ENCODE results near the gene ARL15. TPM values are rescaled to one million over a fixed set of nuclear protein-coding genes. Genes with fewer than 3 reads are reported as not detected.

The ARL15 gene
- total RNA-seq, 1 experiment from 2014 or later = 0.50 TPM

- Histone ChIP-seq H3F3A (ENCODE audit: insufficient read depth, low read depth) (no peaks in the 10 kb centered on the region), H3K27me3 (ENCODE audit: insufficient read depth, low read depth) (no peaks in the 10 kb centered on the region), H3K4me1 (replicated peaks; ENCODE audit: insufficient read depth) (no peaks in the 10 kb centered on the region), H3K9me2 (ENCODE audit: insufficient read depth) (peaks cover 4% of the 10 kb centered on the region; the same call in 1 of the 2 replicates), H3K27ac (no peak overlapping the region), H3K4me2 (no peak overlapping the region), H3K4me3 (no peak overlapping the region), H3K36me3 (ENCODE audit: low read depth) (no peaks in the 10 kb centered on the region), H3K79me2 (ENCODE audit: low read depth) (no peaks in the 10 kb centered on the region), H3K9me3 (ENCODE audit: insufficient read depth, low read depth) (no peaks in the 10 kb centered on the region), H4K20me1 (ENCODE audit: insufficient read depth) (no peaks in the 10 kb centered on the region), H2AFZ (no peak overlapping the region)
- TF ChIP-seq EZH2 (IDR thresholded peaks at IDR 0.05; ENCODE audit: low read depth) = no peak
- TF ChIP-seq CTCF (conservative IDR thresholded peaks at IDR 0.05) = no peak
- BruUV-seq (replicated peaks) = no TSS peak
- DNase-seq = no peak
- CTCF ChIA-PET = no interaction called here
- POLR2A ChIA-PET (ENCODE audit: unreplicated experiment) = no interaction called here
- intact Hi-C loops (cut with micrococcal nuclease; ENCODE audit: unreplicated experiment) = no loop called here
These were observed 344.9 kb downstream of the ARL15 start for GRCh38 chr5:53965459-53965858.

GRCh38 chr5:53963958-53964357 lies 346.4 kb downstream of the ARL15 start:
- POLR2A ChIA-PET (ENCODE audit: unreplicated experiment) = no interaction called here
- H3F3A ChIP-seq (ENCODE audit: insufficient read depth, low read depth) = no peaks in the 10 kb centered on the region
- H3K4me1 ChIP-seq (replicated peaks; ENCODE audit: insufficient read depth) = no peaks in the 10 kb centered on the region
- no peak overlapping the region for H3K27ac ChIP-seq
- H3K9me2 ChIP-seq (ENCODE audit: insufficient read depth) = peaks cover 4% of the 10 kb centered on the region; the same call in 1 of the 2 replicates
- no TSS peak for BruUV-seq (replicated peaks)
- H3K4me2 ChIP-seq = no peak overlapping the region
- TF ChIP-seq CTCF (conservative IDR thresholded peaks at IDR 0.05) = no peak
- no peak for TF ChIP-seq EZH2 (IDR thresholded peaks at IDR 0.05; ENCODE audit: low read depth)
- no peak overlapping the region for H3K4me3 ChIP-seq
- no peaks in the 10 kb centered on the region for H3K9me3 ChIP-seq (ENCODE audit: insufficient read depth, low read depth)
- no peaks in the 10 kb centered on the region for H3K36me3 ChIP-seq (ENCODE audit: low read depth)
- CTCF ChIA-PET = no interaction called here
- no peak overlapping the region for H2AFZ ChIP-seq
- H4K20me1 ChIP-seq (ENCODE audit: insufficient read depth) = no peaks in the 10 kb centered on the region
- H3K27me3 ChIP-seq (ENCODE audit: insufficient read depth, low read depth) = no peaks in the 10 kb centered on the region
- intact Hi-C loops (cut with micrococcal nuclease; ENCODE audit: unreplicated experiment) = no loop called here
- H3K79me2 ChIP-seq (ENCODE audit: low read depth) = no peaks in the 10 kb centered on the region
- DNase-seq = no peak

- H3K9me2 ChIP-seq (ENCODE audit: insufficient read depth) = peaks cover 4% of the 10 kb centered on the region; the same call in 1 of the 2 replicates
- intact Hi-C loops (cut with micrococcal nuclease; ENCODE audit: unreplicated experiment) = no loop called here
- H3K4me3 ChIP-seq = no peak overlapping the region
- TF ChIP-seq CTCF (conservative IDR thresholded peaks at IDR 0.05) = no peak
- TF ChIP-seq EZH2 (IDR thresholded peaks at IDR 0.05; ENCODE audit: low read depth) = no peak
- no peaks in the 10 kb centered on the region for H3F3A ChIP-seq (ENCODE audit: insufficient read depth, low read depth)
- no peaks in the 10 kb centered on the region for H3K27me3 ChIP-seq (ENCODE audit: insufficient read depth, low read depth)
- H3K27ac ChIP-seq = no peak overlapping the region
- no peaks in the 10 kb centered on the region for H3K79me2 ChIP-seq (ENCODE audit: low read depth)
- no peaks in the 10 kb centered on the region for H3K9me3 ChIP-seq (ENCODE audit: insufficient read depth, low read depth)
- H3K4me1 ChIP-seq (replicated peaks; ENCODE audit: insufficient read depth) = no peaks in the 10 kb centered on the region
- no peaks in the 10 kb centered on the region for H3K36me3 ChIP-seq (ENCODE audit: low read depth)
- ChIA-PET POLR2A (ENCODE audit: unreplicated experiment) (no interaction called here), CTCF (no interaction called here)
- no peaks in the 10 kb centered on the region for H4K20me1 ChIP-seq (ENCODE audit: insufficient read depth)
- no TSS peak for BruUV-seq (replicated peaks)
- DNase-seq = no peak
- H3K4me2 ChIP-seq = no peak overlapping the region
- H2AFZ ChIP-seq = no peak overlapping the region
These were observed 348.1 kb downstream of the ARL15 start for GRCh38 chr5:53962306-53962705.
